Globus pallidus (tissue), 1 donor: ENCODE measurements around the gene PTF1A.

Experiments
- DNase-seq: peaks from one replicate; pipeline ENCODE4 v3.0.0-alpha.2; 2015; ENCODE audit warnings: low spot score

PTF1A gene

GRCh38 chr10:23187155-23187554 lies 5.0 kb upstream of the PTF1A start:
- no peak for DNase-seq

- DNase-seq = no peak
Observed at GRCh38 chr10:23189024-23189423, 3.1 kb upstream of the PTF1A start.

GRCh38 chr10:23190872-23191763 lies 994 bp upstream of the PTF1A start:
- DNase-seq = no peak

GRCh38 chr10:23192712-23193434 lies 761 bp downstream of the PTF1A start:
- no peak for DNase-seq

- no peak for DNase-seq
Observed at GRCh38 chr10:23193435-23194074, 1.4 kb downstream of the PTF1A start.

GRCh38 chr10:23194471-23194965 lies 2.4 kb downstream of the PTF1A start:
- no peak for DNase-seq

GRCh38 chr10:23194966-23195845 lies 3.1 kb downstream of the PTF1A start:
- no peak for DNase-seq

- DNase-seq = no peak
Observed at GRCh38 chr10:23195846-23196600, 3.9 kb downstream of the PTF1A start.

GRCh38 chr10:23196915-23197314 lies 4.8 kb downstream of the PTF1A start:
- DNase-seq = no peak

GRCh38 chr10:23197416-23197861 lies 5.3 kb downstream of the PTF1A start:
- DNase-seq = no peak

- no peak for DNase-seq
Observed at GRCh38 chr10:23198610-23198939, 6.5 kb downstream of the PTF1A start.

- no peak for DNase-seq
Observed at GRCh38 chr10:23198940-23199767, 7.0 kb downstream of the PTF1A start.

- DNase-seq = no peak
Observed at GRCh38 chr10:23199768-23200511, 7.8 kb downstream of the PTF1A start.

GRCh38 chr10:23200586-23200985 lies 8.5 kb downstream of the PTF1A start:
- no peak for DNase-seq

GRCh38 chr10:23200997-23201652 lies 9.0 kb downstream of the PTF1A start:
- DNase-seq = no peak

- DNase-seq = no peak
Observed at GRCh38 chr10:23201837-23202236, 9.7 kb downstream of the PTF1A start.

GRCh38 chr10:23202779-23203178 lies 10.7 kb downstream of the PTF1A start:
- no peak for DNase-seq
